GM12892 (cell line): ENCODE results near the gene FCGR3A.
"Not testable (repeated sequence)": the region's sequence is repeated elsewhere in the genome, so short reads cannot be mapped to it uniquely, and the experiment has no call there.

Experiments
- POLR2A ChIP-seq: IDR thresholded peaks from 2 replicates; pipeline ENCODE4 v1.6.1; 2011; ENCODE audit warnings: low read depth, low read length, control low read depth
- POLR2AphosphoS5 ChIP-seq: IDR thresholded peaks from 2 replicates; pipeline ENCODE4 v1.6.1; 2011; ENCODE audit warnings: low read depth, low read length, control low read depth

DNA sequence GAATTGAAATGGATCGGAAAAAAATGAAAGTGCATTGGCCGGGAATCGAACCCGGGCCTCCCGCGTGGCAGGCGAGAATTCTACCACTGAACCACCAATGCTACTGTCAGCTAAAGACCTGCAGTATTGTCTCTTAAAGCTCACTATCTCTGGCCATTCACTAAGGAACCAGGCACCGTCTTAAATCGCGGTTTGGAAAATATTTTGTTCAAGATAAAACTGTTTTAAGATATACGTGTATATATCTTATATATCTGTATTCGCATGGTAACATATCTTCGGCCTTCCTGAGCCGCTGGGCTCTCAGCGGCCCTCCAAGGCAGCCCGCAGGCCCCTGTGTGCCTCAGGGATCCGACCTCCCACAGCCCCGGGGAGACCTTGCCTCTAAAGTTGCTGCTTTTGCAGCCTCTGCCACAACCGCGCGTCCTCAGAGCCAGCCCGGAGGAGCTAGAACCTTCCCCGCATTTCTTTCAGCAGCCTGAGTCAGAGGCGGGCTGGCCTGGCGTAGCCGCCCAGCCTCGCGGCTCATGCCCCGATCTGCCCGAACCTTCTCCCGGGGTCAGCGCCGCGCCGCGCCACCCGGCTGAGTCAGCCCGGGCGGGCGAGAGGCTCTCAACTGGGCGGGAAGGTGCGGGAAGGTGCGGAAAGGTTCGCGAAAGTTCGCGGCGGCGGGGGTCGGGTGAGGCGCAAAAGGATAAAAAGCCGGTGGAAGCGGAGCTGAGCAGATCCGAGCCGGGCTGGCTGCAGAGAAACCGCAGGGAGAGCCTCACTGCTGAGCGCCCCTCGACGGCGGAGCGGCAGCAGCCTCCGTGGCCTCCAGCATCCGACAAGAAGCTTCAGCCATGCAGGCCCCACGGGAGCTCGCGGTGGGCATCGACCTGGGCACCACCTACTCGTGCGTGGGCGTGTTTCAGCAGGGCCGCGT, 25.5 kb downstream of the FCGR3A start, which contains the start of gene HSPA6:
- TF ChIP-seq POLR2A, POLR2AphosphoS5: not testable (repeated sequence)
